C1 segment of cervical spinal cord (tissue), 14 donors: ENCODE measurements around the gene GRIFIN.
A peak's percentile ranks its signal among the peaks of the same experiment; 100 is the strongest.
"Not testable (repeated sequence)": the region's sequence is repeated elsewhere in the genome, so short reads cannot be mapped to it uniquely, and the experiment has no call there.

Experiments
- DNase-seq, 14 donors: peaks; one replicate each; lab custom pipeline; 2025; lab: John Stamatoyannopoulos, UW

GRIFIN gene

DNA sequence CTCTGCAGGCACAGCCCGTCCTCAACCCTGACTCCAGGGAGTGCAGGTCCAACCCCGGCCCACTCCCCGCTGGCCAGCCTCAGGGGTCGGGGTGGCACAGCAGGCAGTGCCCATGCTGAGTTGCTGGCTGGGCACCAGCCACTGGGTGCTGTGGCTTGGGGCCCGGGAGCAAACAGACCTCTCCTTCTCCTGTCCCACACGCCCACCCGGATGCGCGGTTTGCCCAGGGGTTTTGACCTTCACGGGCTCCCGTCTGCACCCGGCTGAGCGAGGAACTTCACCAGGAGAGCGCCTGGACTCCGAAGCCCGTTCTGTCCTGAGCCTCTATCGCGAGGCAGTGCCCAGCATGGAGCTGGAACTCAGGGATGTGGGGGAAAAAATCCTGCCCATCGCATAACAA, 2.6 kb upstream of the GRIFIN start:
- DNase-seq = peak in 2 of 14 donors; percentile 59 to 64

DNA sequence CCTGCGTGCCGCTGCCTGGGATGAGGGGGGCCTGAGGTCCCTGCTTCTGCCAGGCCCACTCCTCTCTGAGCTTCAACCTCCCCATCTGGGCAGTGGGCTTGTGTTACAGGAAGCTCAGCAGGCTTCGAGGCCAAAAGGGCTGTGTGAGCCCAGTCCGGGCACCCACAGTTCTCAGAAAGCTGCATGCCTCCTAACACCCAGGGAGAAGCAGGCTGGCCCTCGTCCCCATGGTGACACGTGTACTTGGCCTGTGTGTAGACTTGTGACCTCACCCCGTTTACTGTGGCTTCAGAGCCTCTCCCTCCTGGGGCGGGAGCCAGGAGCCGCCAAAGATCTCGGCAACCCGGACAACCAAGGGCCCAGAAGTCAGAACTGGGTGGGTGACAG, 2.2 kb upstream of the GRIFIN start:
- peak in 6 of 14 donors; percentile 30 to 72 (median 62) for DNase-seq

DNA sequence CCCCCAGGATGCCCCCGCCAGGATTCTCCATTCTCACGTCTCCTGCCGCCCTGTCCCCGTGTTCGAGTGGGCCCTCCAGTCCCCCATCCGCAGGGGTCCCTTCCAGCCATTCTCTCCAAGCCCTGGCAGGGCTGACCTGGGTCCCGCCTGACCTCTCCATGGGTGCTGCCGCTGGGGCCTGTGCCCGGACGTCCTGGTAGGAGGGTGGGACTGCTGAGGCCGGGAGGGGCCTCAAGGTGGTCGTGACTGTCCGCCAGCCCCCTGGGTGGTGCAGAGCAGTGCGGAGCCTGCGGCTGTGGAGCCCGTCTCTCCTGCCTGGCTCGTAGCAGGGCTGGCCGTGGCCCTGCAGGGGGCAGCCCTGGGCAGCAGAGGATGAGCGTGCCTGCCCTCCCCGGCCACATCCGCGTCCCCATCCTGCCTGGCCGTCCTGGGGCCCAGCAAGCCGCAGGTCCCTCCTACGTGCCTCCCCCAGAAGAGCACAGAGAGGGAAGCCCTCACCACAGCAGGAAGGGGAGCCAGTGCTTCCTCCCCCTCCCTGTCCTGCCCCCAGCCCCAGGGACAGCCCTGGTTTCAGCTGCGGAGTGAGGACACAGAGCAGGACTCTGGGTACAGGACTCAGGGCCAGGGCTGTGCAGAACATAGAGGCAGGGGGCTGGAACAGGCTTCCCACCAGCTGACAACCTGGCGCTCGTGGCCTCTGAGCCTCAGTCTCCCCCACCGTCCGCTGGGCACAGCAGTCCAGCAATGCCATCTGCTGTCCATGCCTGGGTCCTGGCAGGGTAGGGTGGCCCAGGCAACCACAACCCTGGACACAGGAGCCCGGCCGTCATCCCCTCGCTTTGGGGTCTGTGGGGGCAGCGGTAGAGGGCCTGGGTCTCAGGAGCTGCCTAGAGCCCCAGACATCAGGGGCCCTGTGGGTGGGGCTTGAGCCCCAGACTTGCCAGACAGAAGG, 1.5 kb upstream of the GRIFIN start:
- DNase-seq = peak in 7 of 14 donors; percentile 19 to 60 (median 41)

DNA sequence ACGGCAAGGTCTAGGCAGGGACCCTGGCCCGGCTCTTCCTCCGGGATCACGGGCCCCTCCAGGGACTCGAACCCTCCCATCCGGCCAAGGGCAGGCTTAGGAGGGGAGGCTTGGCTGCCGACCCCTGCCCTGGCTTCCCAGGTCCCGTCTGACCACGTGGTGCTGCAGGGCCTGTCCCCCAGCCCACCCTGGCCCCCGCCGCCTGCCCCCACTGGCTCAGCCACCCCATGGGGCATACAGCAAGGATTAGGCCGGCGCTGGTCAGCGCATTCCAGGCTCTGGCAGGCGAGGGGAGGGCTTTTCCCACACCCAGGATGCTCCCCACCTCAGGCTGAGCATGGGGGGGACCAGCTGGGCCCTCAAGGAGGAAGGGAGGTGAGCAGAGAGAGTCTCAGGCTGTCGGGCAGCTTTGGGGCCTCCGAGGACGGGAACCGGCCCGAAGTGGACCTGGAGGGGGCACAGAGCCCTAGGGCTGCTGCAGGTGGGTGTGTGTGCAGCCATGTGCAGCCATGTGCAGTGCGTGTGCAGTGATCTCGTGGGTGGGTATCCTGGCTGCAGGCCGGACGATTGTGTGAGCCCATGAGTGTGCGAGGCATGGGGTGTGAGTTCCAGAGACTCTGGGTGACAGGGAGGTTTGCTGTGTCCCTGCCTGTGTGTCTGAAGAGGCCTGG, 713 bp upstream of the GRIFIN start:
- DNase-seq = no peak

DNA sequence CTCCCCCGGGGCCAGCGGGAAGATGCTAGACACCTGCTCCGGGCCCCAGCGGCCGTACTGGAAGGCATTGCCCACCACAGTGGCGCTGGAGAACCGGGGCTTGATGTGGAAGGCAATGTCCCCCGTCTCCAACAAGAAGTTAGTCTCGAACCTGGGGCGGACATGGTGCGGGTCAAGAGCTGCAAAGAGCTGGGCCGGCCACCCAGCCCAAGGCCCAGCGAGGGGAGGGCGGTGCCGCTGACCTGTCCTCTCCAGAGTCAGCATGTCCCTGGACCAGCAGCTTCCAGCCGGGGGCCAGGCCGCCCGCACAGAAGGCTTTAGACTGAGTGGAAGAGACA, 551 bp downstream of the GRIFIN start:
- DNase-seq = no peak

DNA sequence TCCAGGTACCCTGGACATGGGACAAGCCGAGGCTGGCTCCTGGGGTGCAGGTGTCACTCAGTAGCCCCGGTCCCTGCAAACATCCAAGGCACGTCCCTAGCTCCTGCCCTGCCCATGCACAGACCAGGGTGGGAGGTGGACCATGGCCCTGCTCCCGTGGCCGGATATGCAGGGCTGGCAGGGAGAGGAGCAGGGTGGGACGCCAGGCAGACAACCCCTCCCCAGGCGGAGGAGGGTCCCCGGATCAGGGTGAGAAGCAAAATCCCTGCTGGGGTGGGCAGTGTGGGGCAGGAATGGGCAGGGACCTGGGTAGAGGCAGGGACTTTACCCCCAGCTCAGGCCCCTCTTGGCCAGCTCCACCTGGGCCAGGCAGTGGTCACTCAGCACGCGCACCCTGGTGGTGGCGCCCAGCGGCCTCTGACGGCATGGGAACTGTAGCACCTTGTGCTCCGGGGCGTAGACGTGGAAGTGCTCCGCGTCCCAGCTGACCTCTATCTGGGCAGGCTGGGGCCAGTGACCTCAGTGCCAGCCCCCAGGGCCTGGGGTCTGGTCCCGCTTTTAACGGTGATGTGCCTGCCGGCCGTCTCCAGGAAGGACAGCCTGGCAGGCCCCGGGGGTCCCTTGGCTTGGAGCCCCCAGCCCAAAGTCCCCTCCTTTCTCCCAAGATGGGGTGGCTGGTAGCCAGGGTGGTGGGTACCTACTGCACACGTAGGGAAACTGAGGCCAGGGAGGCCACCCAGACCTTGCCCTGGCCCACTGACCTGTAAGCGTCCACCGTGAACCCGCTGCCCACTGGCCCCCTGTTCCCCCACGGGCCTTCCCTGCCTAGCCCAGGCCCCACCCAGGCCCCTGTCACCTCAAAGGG, 1.2 kb downstream of the GRIFIN start:
- DNase-seq = no peak

DNA sequence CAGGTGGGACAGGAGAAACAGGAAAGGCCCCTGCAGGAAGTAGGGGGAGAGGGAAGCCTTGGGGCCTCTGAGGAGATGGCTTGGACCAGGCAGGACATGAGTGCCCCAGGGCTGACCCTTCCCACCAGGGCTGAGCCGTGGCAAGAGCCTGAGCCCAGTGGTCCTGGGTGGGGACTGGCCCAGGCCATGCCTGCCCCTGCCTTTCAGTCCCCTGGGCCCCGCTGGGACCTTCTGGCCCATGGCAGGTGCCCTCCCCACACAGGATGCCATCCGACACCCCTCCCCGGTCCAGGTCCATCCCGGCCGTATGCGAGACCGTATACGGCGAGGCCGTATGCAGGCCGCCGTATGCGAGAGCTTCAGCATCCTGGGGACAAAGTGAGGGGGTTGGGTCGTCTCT, 2.0 kb downstream of the GRIFIN start:
- DNase-seq = no peak

DNA sequence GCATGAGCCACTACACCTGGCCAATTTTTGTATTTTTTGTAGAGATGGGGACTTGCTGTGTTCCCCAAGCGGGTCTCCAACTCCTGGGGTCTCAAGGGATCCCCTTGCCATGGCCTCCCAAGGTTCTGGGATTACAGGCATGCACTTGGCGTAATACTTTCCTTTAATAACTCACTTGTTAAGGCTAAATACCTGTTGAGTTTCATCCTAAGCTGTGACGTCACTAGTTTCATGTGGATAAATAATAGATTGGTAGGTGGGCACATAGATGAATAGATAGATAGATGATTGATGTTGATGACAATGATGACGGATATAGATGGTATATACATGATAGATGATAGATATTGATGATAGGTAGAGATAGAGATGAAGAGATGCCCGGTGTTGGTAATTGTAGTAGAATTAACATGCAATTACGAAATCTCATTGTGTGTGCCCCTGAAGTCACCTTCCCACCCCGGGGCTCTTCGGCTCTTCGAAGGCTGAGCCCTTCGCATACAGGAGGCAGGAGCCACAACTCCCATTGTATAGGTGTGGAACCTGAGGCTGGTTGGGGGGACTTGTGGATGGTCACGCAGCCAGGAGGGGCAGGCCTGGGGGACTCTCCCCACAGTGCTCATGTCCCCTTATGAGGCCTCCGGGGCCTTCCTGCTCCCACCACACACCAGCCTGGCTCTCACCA, 2.6 kb downstream of the GRIFIN start:
- no peak for DNase-seq

DNA sequence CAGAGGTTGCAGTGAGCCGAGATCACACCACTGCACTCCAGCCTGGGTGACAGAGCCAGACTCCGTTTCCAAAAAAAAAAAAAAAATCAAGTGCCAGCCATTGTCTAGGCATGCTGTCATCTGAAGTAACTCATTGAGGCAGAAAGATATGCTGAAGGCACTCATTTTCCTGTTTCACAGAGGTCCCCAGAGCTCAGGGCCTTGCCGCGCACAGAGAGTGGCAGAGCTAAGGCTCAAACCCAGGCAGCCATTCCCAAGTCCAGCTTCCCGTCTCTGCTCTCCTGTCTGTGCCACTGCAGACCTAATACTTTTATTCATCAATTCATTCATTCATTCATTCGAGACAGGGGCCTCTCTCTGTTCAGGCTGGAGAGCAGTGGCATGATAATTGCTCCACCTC, 3.5 kb downstream of the GRIFIN start:
- DNase-seq = no peak

DNA sequence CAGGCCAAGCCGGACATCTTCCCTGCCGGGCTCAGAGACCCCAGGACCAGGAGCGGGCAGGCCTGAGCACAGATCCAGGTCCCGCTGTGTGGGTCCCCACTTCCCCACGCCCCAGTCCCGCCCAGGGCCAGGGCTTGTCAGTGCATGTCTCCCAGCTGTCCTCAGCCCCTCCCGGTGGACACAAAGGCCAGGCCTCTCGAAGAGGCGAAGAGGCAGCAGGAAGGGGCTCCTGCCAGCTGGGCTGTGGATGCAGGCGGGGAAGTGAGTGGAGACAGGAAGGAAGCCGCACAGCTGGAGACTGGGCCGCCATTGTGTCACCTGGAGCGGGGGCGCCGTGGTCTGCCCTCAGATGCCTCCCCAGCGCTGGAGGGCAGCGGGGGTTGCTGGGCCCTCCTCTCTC, 4.8 kb downstream of the GRIFIN start:
- DNase-seq = no peak

DNA sequence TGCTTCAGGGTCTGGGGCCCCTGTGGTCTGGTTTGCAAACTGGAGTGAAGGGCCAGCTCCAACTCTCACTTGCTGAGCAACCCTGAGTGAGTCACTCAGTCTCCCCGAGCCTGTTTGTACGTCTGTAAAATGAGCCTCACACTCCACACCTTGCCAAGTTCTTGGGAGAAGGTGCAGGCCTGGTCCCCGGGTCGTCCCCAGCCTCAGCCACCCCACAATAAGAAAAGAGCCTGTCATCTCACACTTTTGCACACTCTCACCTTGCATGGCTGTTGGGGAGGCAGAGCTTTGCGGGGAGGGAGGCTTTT, 5.2 kb downstream of the GRIFIN start:
- no peak for DNase-seq

DNA sequence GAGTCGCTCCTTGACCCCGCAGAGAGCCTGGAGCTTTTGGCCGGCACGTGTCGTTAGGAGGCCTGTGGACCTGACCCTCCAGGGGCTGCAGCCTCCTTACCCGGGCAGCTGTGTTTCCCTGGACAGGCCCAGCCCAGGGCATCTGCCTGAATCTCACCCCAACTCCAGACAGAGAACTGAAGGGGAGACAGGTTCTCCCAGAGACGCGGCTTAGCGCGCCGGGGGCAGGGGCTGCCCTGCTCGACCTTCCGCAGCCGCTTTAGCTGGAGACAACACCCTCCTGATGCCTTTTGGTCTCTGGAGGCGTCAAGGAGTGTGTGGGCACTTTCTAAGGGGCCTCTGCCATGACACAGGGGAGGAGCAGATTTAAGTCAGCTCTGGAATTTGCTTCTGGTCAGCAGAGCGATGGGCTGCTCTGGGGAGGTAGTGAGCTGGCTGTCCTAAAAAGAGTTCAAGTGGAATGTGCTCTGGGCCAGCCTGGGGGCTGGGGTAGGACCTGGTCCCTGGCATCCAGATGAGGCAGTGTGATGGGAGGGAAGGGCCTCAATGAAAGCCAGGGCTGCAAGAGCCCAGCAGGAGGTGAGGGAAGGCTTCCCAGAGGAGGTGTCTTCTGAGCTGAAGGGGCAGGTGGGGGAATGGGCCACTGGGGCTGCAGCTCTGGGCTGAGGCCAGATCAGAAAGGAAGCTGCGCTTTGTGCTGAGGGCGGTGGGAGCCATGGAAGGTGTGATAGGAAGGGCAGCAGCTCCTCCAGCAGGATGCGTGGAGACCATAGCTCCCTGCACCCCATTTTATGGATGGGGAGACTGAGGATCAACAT, 5.8 kb downstream of the GRIFIN start:
- DNase-seq = no peak

DNA sequence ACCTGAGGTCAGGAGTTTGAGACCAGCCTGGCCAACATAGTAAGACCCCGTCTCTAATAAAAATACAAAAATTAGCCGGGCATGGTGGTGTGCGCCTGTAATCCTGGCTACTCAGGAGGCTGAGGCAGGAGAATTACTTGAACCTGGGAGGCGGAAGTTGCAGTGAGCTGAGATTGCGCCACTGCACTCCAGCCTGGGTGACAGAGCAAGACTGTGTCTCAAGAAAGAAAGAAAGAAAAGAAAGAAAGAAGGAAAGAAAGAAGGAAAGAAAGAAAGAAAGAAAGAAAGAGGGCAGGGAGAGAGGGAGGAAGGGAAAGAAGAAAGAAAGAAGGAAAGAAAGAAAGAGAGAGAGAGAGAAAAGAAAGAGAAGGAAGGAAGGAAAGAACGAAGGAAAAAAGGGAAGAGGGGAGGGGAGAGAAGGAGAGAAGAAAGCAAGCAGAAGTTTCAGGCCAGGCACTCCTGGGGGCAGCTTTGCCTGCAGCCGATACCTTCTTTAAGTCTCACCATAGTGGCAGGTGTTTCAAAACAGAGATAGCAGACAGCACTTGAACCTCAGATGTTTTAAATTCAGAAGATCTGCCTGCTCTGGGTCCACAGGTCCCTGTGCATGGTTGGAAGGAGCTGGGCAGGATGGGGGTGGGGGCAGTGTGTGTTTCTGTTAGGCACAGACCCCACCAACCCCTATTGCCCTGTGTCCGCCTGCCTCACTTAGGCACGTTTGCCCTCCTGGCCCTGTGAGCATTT, 6.6 kb downstream of the GRIFIN start:
- DNase-seq = not testable (repeated sequence)

DNA sequence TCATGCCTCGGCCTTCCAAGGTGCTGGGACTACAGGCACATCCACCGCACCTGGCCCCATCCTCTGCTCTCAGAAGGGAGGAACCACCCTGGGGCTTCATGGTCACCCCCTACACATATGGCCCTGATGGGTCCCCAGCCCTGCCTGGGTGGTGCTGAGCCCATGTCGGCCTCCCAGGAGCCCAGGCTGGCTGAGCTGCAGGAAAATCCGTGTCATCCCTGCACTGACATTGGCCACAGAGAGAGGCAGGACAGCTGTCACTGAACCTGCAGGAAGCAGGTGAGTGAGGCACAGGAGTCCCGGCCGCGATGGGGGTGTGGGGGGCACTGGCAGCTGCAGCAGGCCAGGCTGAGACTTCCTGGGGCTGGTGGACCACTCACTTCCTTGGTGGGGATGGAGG, 8.0 kb downstream of the GRIFIN start:
- DNase-seq = no peak

DNA sequence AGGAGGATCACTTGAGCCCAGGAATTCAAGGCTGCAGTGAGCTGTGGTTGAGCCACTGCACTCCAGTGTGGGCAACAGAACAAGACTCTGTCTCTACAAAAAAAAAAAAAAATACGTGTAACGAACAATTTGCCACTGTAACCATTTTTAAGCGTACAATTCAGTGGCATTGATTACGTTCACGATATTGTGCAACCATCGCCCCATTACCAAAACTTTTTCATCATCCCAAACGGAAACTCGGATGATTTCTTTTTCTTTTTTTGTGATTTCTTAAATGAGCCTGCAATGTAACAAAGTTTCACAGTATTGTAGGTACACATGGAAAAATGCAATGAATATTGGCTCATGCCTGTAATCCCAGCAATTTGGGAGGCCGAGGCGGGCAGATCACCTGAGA, 9.5 kb downstream of the GRIFIN start:
- DNase-seq = no peak

DNA sequence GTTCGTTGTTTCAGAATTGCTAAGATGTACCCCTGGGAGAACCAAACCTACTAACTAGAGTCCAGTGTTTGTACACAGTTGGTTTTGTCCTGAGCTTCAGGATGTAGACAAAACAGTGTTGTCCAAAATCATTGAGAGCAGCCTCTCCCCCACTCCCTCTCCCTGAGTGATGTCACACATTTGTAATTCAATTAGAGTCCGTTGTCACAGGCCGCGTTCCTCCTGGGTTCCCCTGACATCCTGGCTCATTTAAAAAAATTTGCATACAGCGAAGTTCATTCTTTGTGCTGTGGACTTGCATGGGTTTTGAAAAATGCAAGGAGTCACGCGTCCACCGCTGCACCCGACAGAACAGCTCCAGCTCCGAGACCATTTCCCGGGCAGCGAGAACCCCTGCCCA, 10.3 kb downstream of the GRIFIN start:
- DNase-seq = peak in 7 of 14 donors; percentile 25 to 55 (median 44)

DNA sequence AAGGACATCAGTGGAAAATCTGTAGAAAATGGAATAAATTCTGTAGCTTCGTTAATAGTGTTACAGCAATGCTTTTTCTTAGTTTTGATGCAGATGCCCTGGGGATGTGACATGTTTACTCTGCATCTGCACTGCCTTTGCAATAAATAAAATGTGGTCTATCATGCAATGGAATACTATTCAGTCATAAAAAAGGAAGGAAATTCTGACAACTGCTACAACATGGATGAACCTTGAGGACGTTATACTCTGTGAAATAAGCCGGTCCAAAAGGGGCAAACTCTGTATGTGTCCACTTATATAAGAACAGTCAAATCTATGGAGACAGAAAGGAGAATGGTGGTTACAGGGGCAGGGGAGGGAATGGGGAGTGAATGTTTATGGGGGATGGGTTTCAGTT, 13.5 kb downstream of the GRIFIN start:
- DNase-seq = no peak

DNA sequence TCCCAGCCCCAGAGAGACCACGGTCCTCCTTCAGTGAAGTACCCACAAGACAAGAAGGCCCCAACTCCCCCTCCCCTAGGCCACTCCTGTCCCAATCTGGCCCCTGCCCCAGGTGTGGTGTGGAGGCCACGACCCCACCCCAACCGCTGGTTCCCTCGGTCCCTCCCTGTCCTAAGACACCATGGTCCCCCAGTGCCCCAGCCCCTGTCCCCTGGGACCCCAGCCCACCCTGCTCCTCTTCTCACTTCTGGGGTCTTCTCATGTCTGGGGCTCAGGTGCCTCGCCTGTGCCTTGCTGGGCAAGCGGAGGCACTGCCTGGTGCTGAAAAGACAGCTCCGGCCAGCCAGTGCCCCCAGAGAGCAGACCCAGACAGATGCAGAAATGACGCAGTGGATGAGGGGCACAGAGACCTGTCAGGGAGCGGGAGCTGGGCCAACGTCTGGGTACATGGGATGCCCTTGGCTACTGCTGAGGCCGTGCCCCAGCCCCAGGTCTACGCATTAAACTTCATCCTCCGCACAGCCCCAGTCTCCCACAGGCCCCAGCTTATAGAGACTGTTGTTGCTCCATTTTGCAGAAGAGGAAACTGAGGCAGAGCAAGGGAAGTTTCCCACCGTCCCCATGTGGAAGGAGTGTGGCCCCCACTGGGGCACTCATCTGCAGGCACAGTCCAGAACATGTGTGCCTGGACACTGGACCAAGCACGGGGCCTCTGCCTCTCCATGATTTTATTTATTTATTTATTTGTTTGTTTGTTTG, 14.8 kb downstream of the GRIFIN start:
- no peak for DNase-seq

DNA sequence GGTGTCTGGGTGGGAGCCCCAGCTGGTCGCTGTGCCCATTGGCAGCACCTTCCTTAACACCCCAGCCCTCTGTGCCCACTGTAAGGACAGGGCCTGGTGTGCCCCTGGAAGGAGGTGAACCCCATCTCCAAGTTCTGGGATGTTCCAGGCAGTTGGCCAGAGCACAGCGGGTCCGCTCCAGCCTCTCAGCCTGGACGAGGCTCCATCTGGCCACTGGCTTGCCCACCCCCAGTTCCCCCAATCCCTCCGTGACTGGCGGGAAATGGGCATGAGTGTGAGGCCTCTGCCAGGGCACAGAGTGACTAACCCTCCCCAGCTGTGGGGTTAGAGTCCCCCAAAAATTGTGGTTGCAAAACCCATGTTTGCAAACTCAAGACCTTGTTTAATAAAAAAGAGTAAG, 15.6 kb downstream of the GRIFIN start:
- DNase-seq = peak in 10 of 14 donors; percentile 56 to 94 (median 75)
